Daoy (cell line): ENCODE measurements around the gene CYP11A1. TPM values are rescaled to one million over a fixed set of nuclear protein-coding genes. Genes with fewer than 3 reads are reported as not detected.
"Not testable (repeated sequence)": the region's sequence is repeated elsewhere in the genome, so short reads cannot be mapped to it uniquely, and the experiment has no call there.

ENCODE experiments used
- DNase-seq: peaks from one replicate; pipeline ENCODE4 v3.0.0-alpha.2; 2015; ENCODE audit warnings: low read depth
- total RNA-seq: library from RNA; depleted of rRNA; stranded (reverse); fragments of >200 nt; shearing (Covaris generic); gene quantifications from 2 replicates; pipeline ENCODE4 v1.2.3, GENCODE V29; 2014

CYP11A1 gene
- total RNA-seq, 1 experiment from 2014 or later: 0.06 TPM

- DNase-seq: no peak
These were observed 7.3 kb upstream of the CYP11A1 start for GRCh38 chr15:74374648-74375302.

DNA sequence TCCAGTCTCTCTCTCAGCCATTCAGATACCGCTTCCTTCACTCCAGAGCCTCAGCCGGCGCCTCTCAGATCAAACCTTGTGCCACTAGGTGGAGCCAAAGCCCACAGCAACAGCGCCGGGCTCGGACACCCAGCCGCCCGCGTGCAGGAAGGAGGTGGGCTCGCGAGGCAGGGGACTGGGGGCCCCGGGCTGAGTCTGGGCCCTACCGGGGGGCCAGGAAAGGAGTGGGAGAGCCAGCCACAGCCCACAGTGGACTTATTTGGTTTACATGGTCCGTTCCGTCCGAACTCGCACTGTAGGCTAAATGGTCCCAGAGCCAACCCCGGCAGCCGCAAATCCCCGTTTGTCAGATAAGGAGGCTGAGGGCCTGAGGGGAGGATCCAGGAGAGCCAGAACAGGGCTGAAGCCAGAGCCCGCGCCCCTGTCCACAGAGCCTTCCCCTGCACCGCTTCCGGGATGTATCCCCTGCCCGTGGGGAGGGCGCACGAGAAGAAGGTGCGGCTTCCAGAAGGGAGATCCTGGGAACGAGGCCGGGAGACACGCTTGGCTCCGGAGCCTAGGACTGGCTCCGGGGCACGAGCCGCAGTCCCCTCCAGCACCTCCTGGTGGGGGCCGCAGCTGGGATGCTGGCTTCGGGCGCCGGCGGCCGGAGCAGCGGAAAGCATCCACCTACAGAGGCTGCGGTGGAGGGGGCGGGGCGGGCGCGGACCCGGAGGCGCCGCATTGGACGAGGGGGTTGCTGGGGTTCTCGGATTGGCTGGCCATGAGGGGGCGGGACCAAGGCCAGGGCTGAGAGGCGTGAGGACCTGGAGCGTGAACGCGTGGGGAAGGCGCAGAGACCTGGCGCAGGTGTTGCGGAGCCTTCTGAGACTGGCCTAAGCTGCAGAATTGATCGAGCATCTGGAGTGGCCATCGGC, 6.5 kb upstream of the CYP11A1 start:
- peak; percentile 95 for DNase-seq

GRCh38 chr15:74373056-74373650, 5.7 kb upstream of the CYP11A1 start:
- DNase-seq: no peak

GRCh38 chr15:74370471-74370870, 3.0 kb upstream of the CYP11A1 start:
- DNase-seq: no peak

GRCh38 chr15:74369756-74370155, 2.3 kb upstream of the CYP11A1 start:
- no peak for DNase-seq

DNA sequence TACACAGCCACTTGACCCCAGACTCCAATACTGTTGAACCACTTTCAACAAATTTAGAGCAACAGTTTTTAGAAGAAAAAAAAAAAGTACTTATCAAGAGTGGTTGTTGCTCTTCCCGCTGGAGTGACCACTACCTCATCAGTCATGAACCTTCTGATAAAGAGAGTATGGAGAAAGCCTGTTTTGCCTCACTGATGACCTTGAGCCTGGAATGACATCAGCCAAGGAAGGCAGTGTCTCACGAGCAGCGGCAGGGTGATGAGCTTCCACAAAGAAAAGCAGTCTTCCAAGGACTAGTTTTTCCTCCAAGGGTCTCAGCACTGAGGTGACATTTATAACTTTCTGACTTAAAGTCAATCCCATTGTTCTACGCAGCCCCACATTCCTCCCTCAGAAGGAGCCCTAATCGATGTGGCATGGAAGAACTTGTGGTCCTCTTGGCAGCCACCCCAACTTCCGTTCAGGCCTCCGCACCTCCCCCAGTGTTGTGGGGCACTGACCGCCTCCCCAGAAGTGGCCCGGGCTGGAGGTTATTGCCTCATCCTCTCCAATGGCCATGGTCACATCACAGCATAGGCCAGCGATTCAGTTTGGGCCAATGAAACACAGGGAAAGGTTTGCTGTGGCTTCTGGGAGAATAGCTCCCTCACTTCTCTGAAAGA, 1.8 kb upstream of the CYP11A1 start:
- DNase-seq: no peak

GRCh38 chr15:74368121-74368520, 675 bp upstream of the CYP11A1 start:
- DNase-seq: no peak

DNA sequence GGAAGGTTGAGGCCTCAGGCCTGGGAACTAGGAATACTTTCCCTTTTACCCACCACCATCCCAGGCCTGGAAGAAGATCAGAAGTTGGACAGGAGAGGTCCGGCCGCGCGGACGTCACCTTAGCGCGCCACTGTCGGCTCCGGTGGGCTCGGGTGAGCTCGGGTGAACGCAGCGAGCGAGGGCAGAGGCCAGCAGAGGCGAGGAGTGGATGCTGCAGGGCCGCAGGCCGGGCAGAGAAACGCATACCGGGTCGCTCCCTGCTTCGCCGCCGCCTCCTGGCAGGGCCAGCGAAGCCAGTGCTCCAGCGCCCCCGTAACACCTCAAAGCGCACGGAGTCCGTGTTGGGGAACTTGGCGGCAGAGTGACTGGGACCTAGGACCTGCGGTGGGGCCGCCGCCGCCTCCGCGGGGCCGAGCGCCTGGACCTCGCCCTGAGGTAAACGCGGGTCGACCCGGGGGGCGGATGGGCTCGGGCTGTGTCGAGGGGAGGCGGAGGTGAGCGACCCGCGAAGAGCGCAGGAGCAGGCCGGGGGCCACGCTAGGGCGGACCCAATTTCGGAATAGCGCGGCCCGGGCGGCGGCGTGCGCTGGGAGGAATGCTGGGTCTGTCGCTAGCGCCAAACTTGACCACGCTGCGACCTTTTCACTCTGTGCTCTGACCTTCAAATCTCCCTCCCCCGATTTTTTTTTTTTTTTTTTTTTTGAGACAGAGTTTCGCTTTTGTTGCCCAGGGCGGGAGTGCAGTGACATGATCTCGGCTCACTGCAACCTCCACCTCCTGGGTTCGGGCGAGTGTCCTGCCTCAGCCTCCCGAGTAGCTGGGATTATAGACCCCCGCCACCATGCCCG, 1.6 kb downstream of the CYP11A1 start:
- peak; percentile 63 for DNase-seq

DNA sequence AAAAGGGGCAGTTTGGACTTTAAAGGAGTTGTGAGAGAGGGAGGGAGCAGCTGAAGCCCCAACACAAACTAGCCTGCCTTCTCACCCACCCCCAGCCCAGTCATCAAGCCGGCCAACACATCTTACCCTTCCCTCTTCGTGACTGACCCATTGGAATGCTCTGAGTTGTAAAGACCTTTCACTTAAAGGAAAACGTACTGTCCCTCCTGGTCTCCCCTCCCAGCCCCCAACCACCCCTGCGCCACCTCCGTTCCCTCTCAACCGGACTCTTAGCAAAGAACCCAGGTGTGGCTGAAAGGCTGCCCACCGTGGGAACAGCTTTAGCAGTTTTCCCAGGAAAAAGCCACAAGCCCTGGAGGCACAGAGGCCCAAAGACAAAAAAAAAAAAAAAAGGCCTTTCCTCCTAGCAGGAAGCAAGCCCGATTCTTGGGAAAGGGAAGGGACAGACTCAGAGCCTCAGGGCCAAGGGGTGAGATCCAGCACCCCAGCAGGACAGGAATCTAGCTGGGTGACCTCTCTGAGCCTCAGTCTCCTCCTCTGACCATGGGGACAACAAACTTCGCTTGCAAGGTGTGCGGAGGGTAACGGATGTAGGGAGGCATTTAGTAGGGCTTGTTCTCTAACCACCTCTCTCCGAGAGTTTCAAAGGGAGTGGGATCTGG, 2.4 kb downstream of the CYP11A1 start:
- no peak for DNase-seq

GRCh38 chr15:74362482-74362881, 5.0 kb downstream of the CYP11A1 start:
- no peak for DNase-seq

DNA sequence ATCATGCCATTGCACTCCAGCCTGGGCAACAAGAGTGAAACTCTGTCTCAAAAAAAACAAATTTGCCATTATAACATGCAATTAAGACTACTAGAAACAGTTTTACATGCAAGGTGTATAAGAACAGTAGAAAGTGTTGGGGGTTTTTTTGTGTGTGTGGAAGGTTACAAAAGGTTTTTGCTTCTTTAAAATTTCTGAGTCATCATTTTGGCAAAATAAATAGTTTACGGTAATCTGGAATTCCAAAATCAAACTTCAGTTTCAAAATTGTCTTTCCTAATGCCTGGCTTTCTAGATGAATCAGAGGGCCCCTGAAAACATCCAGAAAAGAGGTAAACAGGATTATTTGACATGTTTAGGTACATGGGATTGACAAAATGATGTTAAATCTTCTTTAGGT, 6.6 kb downstream of the CYP11A1 start:
- DNase-seq: not testable (repeated sequence)

DNA sequence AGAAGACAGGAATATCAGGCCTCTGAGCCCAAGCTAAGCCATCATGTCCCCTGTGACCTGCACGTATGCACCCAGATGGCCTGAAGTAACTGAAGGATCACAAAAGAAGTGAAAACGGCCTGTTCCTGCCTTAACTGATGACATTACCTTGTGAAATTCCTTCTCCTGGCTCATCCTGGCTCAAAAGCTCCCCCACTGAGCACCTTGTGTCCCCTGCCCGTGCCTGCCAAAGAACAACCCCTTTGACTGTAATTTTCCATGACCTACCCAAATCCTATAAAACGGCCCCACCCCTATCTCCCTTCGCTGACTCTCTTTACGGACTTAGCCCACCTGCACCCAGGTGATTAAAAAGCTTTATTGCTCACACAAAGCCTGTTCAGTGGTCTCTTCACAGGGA, 8.1 kb downstream of the CYP11A1 start:
- not testable (repeated sequence) for DNase-seq

- not testable (repeated sequence) for DNase-seq
These were observed 9.9 kb downstream of the CYP11A1 start for GRCh38 chr15:74357514-74357913.

DNA sequence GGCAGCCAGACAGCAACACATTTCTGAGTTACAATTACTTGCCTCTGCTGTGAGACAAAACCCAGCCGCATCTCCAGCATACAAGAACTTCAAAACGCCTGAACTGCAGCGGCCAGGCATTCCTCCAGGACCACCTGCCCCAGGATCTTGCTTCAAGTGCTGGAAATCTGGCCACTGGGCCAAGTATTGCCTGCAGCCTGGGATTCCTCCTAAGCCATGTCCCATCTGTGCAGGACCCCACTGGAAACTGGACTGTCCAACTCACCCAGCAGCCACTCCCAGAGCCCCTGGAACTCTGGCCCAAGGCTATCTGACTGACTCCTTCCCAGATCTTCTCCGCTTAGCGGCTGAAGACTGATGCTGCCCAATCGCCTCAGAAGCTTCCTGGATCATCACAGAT, 11.4 kb downstream of the CYP11A1 start:
- not testable (repeated sequence) for DNase-seq

DNA sequence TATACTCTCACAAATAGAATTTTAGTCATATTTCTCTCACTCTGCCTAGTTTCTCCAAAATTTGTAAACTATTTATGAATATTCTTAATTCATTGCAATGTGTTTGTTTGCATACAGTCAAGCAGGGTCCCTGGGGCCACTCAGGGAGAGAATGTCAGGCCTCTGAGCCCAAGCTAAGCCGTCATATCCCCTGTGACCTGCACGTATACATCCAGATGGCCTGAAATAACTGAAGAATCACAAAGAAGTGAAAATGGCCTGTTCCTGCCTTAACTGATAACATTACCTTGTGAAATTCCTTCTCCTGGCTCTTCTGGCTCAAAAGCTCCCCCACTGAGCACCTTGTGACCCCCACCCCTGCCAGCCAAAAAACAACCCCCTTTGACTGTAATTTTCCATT, 13.5 kb downstream of the CYP11A1 start:
- not testable (repeated sequence) for DNase-seq

DNA sequence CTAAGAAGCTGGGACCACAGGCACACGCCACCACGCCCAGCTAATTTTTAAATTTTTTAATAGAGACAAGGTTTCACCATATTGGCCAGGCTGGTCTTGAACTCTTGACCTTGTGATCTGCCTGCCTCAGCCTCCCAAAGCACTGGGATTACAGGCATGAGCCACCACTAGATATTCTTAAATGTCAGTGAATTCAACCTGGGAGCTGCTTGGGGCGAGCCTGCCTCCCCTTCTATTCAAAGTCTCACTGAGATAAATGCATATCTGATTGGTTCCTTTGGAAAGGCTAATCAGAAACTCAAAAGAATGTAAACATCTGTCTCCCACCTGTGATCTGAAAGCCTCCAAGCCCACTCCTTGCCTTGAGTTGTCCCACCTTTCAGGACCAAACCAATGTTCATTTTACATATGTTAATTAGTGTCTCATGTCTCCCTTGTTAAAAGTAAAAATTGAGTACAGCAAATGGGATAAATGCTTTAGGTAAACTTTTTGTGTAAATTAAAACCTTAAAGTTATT, 15.0 kb downstream of the CYP11A1 start:
- DNase-seq: no peak

- no peak for DNase-seq
These were observed 15.8 kb downstream of the CYP11A1 start for GRCh38 chr15:74351670-74352069.

DNA sequence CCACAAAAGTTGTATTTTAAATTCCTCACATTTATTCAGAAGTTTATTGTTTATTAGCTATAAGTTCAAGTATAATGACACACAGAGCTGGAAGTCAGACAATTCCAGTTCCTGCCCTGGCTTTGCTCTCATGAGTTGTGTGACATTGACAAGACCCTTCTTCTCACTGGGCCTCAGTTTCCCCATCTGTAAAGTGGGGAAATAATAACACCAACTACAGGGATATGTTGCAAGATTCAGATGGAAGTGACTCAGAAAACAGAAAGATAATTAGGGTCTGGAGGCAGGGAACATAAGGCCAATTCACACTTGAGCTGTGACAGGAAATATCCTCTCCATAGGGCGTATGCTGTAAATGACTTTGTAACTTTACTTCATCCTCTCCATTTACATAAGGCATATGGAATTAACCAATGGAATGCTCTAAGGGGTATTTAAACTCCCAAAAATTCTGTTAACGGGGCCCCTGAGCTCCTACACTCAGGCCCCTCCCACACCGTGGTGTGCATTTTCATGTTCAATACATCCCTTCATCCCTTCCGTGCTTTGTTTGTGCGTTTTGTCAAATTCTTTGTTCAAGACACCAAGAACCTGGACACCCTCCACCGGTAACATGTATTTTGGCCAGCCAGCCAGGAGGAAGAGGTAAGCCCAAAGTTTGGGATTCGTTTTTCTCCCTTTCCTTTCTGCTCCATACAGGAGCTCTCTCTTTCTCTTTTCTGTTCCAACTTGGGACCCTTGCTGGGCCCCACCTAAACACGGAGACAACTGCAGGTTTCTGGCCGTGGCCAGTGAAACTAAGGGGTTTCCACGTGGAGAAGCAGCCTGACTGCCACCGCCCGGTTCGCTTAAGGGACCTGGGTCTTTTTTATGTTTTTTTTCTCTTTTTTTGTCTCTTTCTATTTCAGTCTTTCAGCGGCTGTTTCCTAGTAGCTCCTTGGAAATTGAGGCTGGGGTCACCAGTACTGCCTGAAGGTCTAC, 16.9 kb downstream of the CYP11A1 start:
- DNase-seq: no peak

DNA sequence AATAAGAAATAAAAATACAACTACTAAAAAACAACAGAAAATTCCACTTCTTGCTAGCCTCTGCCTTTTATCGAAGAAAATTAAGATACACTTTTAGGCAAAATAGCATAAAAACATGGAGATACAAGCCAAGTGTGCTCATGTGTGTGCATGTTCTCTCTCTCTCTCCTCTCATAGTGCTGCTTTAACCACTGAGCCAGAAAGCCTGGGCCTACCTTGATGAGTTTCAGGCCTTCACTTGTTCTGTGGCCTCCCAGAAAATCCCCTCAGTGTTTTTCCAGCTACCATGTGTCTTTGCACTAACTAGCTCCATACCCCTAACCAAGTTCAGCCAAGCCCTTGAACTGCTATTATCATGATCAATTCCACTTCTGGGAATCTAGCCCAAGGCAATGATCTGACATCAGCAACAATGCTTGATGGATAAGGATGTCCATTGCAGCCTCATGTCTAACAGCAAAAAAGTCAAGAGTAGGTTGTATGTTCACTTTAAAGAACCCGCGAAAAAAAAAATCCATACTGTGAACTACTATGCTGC, 18.1 kb downstream of the CYP11A1 start:
- no peak for DNase-seq
